Liver (tissue), 3 donors: ENCODE results near the gene UBL4A.

ENCODE experiments used
- CTCF ChIP-seq: fragments of 150-350 bp; IDR thresholded peaks from 2 replicates; pipeline ENCODE4 v1.5.1; 2017; ENCODE audit warnings: improper control_type of control experiment, low read depth, low read length; ENCODE audit not compliant: missing input control
- EGR1 ChIP-seq, 2 donors: IDR thresholded peaks; 2 replicates each; pipeline ENCODE4 v1.6.1; 2016 to 2018; ENCODE audit warnings: antibody characterized with exemption in 2 of 2, low read depth in 2 of 2
- GABPA ChIP-seq, 2 donors: IDR thresholded peaks in 1 of 2; conservative IDR thresholded peaks in 1 of 2; 2 replicates each; pipeline ENCODE4 v1.6.1; 2016; ENCODE audit warnings: antibody characterized with exemption in 2 of 2, mild to moderate bottlenecking in 1 of 2, moderate library complexity in 1 of 2
- MAX ChIP-seq: IDR thresholded peaks from 2 replicates; pipeline ENCODE4 v1.6.1; 2016; ENCODE audit warnings: antibody characterized with exemption
- RAD21 ChIP-seq, 2 donors: IDR thresholded peaks; 2 replicates each; pipeline ENCODE4 v1.6.1; 2016; ENCODE audit warnings: antibody characterized with exemption in 2 of 2, mild to moderate bottlenecking in 2 of 2
- REST ChIP-seq: IDR thresholded peaks from 2 replicates; pipeline ENCODE4 v1.6.1; 2016; ENCODE audit warnings: antibody characterized with exemption, mild to moderate bottlenecking
- RXRA ChIP-seq, 2 donors: IDR thresholded peaks; 2 replicates each; pipeline ENCODE4 v1.6.1; 2017 to 2018; ENCODE audit warnings: antibody characterized with exemption in 2 of 2, mild to moderate bottlenecking in 1 of 2
- TAF1 ChIP-seq: conservative IDR thresholded peaks from 2 replicates; pipeline ENCODE4 v1.6.1; 2016; ENCODE audit warnings: antibody characterized with exemption, mild to moderate bottlenecking
- ZBTB33 ChIP-seq: IDR thresholded peaks from 2 replicates; pipeline ENCODE4 v1.6.1; 2016; ENCODE audit warnings: antibody characterized with exemption
- donor health status: healthy.
- donor health status: healthy.

GRCh38 chrX:154466036-154466435 is 20.4 kb downstream of the UBL4A start:
- TF ChIP-seq CTCF = no peak
- no peak for TF ChIP-seq ZBTB33
- TF ChIP-seq GABPA (IDR thresholded peaks at IDR 0.05 in 1 of 2, conservative IDR thresholded peaks at IDR 0.05 in 1 of 2) = no peak
- no peak for TF ChIP-seq TAF1
- no peak for TF ChIP-seq RXRA (IDR thresholded peaks at IDR 0.05)
- no peak for TF ChIP-seq RAD21 (IDR thresholded peaks at IDR 0.05)
- no peak for TF ChIP-seq MAX
- no peak for TF ChIP-seq REST
- no peak for TF ChIP-seq EGR1 (IDR thresholded peaks at IDR 0.05; ENCODE audit: low read depth in 2 of 2)
